GM19351 (cell line): ENCODE data around the gene USP26.
"Not testable (repeated sequence)": the region's sequence is repeated elsewhere in the genome, so short reads cannot be mapped to it uniquely, and the experiment has no call there.

Experiments
- ATAC-seq: cut with Tn5 transposase; IDR thresholded peaks from one replicate; pipeline ENCODE4 v1.9.1; 2021; ENCODE audit warnings: mild to moderate bottlenecking, moderate library complexity; ENCODE audit not compliant: unreplicated experiment

USP26 gene

DNA sequence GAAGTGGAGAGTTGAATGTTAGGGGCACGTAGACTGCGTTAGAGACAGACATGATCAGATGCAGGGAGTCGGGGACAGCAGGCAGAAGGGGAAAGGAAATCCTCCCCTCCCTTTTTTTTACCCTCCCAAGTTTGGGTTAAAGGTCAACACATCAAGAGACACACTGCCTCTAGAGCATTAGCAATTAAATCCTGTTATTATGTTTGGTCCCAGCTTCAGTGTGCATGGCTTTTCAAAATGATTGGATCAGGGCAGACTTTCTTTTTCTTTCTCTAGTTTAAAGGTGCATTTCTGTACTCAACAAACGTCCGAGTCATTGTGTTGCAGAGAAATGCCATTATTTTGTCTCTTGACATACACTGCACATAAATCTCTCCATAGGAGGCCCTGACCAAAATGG is 63.9 kb downstream of the USP26 start:
- ATAC-seq: no peak

- ATAC-seq: no peak
Measured at GRCh38 chrX:133018229-133018628, 78.7 kb downstream of the USP26 start.

GRCh38 chrX:133007458-133007857 is 89.5 kb downstream of the USP26 start:
- ATAC-seq: no peak

DNA sequence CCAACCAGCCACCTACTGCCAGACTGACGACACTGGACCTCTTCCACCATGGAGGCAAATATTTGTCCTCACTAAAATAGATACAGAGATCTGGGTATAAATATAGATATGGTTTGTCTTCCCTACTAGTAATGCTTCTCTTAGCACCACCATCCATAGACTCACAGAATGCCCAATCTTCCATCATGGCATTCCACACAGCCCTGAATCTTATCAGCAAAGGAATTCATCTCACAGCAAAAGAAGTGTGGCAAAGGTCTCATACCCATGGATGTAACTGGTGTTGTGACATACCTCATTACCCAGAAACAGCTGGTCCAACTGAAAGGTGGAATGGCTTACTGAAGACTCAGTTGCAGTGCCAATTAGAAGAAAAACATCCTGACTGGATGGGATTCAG is 91.3 kb downstream of the USP26 start:
- ATAC-seq: no peak

DNA sequence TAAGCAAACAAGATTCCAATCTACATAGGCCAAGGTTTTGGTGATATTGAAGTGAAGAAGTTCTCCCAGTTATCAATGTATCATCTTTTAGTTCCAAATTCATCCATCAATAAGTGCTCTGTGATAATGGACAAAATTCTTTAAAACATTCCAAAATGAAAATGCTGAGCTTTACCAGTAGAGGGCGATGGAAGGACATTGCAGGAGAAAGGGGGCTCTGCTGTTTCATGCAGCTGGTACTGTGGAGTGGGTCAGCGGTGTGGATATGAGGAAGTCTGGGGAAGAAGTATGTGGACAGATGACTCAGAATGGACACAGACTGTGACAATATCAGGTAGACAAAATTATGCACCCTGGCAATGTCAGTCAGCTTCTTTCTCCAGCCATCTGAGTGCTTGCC is 91.9 kb downstream of the USP26 start:
- ATAC-seq: no peak

DNA sequence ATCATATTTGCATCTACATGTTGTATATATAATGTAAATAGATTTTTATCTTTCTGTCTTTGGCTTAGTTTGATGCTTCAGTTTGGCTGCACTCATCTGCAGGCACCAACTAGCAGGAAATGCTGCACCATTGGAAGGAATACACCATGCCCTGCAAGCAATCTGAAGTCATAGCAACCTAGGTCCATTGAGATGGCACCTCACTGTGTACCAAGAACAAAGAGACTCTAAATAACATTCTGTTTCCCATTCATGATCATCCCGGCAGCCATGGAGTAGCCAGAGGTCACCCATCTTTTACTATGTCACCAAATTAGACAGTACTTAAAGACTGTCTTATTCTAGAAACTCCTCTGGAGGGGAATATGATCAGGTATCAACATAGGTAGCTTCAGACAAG is 97.7 kb downstream of the USP26 start:
- no peak for ATAC-seq

DNA sequence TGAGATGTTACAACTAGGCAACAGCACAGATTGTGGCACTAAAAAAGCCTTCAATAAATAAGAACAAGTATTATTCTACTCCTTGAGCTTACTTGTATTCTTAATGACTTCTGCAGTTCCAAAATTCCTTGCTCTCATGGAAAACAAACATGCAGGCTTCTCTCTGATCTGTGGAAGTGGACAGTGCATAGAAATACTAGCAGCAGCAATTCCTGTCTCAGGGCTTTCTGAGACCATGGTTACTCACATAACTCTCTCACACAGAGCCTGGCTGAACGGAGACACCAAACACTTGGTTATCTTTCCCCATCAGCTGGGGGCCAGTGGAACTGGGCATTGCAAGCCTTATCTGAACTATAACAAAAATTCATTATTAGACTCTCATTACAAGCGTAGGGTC is 106.1 kb downstream of the USP26 start:
- ATAC-seq: no peak

- no peak for ATAC-seq
Measured at GRCh38 chrX:132986556-132986955, 110.4 kb downstream of the USP26 start.

- no peak for ATAC-seq
Measured at GRCh38 chrX:132984058-132984650, 112.8 kb downstream of the USP26 start.

DNA sequence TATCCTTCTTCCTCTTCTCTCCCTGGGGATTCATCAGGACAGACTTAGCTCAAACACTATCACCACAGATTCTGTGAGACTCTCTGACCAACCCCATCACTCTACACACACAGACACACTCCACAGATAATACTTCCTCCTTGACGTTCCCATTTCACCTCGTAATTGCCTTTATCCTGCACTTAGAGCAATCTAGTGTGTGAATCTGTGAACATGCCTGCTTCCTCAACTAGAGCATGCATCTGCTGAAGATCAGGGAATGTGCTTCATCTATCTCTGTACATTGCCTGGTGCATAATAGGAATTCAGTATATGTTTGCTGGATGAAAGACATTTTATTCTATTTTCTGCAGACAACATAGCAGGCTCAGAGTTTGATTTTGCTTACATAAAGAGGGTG is 113.4 kb downstream of the USP26 start:
- no peak for ATAC-seq

DNA sequence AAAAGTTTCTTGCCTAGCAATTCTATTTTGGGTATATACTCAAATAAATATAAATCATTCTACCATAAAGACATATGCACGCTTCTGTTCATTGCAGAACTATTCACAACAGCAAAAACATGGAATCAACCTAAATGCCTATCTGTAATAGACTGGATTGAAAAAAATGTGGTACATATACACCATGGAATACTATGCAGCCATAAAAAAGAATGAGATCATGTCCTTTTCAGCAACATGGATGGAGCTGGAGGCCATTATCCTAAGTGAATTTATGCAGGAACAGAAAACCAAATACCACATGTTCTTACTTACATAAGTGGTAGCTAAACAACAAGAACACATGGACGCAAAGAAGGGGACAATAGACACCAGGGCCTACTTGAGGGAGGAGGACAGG is 116.9 kb downstream of the USP26 start:
- ATAC-seq: not testable (repeated sequence)
